ENCODE measurements around the gene PLXDC1. TPM values are rescaled to one million over a fixed set of nuclear protein-coding genes. Genes with fewer than 3 reads are reported as not detected.

PLXDC1 gene
- total RNA-seq, 3 donors from 2014 or later, result 11.8 to 37.7 (median 23.1) TPM

- Histone ChIP-seq H3K36me3 (no peaks in the 10 kb centered on the region), H3K27ac (peak overlapping the region in 1 of 2 donors; percentile 25), H3K4me3 (no peak overlapping the region), H3K9me3 (no peaks in the 10 kb centered on the region), H3K4me1 (no peaks in the 10 kb centered on the region), H3K27me3 (no peaks in the 10 kb centered on the region)
- intact Hi-C loops (cut with DNase I; ENCODE audit: low total_unique reads), result no loop called here
- no peak for TF ChIP-seq CTCF (IDR thresholded peaks at IDR 0.05)
- TF ChIP-seq POLR2AphosphoS5 (IDR thresholded peaks at IDR 0.05), result no peak
- no peak for TF ChIP-seq POLR2A (IDR thresholded peaks at IDR 0.05)
- no peak for DNase-seq (ENCODE audit: low spot score in 2 of 2)
These were observed 52.8 kb downstream of the PLXDC1 start for GRCh38 chr17:39098588-39098987.

GRCh38 chr17:39097537-39097936, 53.9 kb downstream of the PLXDC1 start:
- intact Hi-C loops (cut with DNase I; ENCODE audit: low total_unique reads), result no loop called here
- no peaks in the 10 kb centered on the region for H3K9me3 ChIP-seq
- no peaks in the 10 kb centered on the region for H3K4me1 ChIP-seq
- H3K36me3 ChIP-seq, result no peaks in the 10 kb centered on the region
- H3K27ac ChIP-seq, result peak overlapping the region in 1 of 2 donors; percentile 80
- DNase-seq (ENCODE audit: low spot score in 2 of 2), result no peak
- H3K27me3 ChIP-seq, result no peaks in the 10 kb centered on the region
- no peak for TF ChIP-seq POLR2AphosphoS5 (IDR thresholded peaks at IDR 0.05)
- no peak for TF ChIP-seq POLR2A (IDR thresholded peaks at IDR 0.05)
- no peak for TF ChIP-seq CTCF (IDR thresholded peaks at IDR 0.05)
- H3K4me3 ChIP-seq, result no peak overlapping the region

- Histone ChIP-seq H3K4me1 (no peaks in the 10 kb centered on the region), H3K27ac (peak overlapping the region in 1 of 2 donors; percentile 80), H3K27me3 (no peaks in the 10 kb centered on the region), H3K4me3 (no peak overlapping the region), H3K9me3 (no peaks in the 10 kb centered on the region), H3K36me3 (no peaks in the 10 kb centered on the region)
- no peak for TF ChIP-seq POLR2A (IDR thresholded peaks at IDR 0.05)
- no peak for TF ChIP-seq CTCF (IDR thresholded peaks at IDR 0.05)
- DNase-seq (ENCODE audit: low spot score in 2 of 2), result no peak
- intact Hi-C loops (cut with DNase I; ENCODE audit: low total_unique reads), result no loop called here
These were observed 54.3 kb downstream of the PLXDC1 start for GRCh38 chr17:39097150-39097519.

- H3K27me3 ChIP-seq, result no peaks in the 10 kb centered on the region
- H3K4me1 ChIP-seq, result no peaks in the 10 kb centered on the region
- H3K4me3 ChIP-seq, result no peak overlapping the region
- TF ChIP-seq POLR2A (IDR thresholded peaks at IDR 0.05), result no peak
- TF ChIP-seq POLR2AphosphoS5 (IDR thresholded peaks at IDR 0.05), result no peak
- TF ChIP-seq CTCF (IDR thresholded peaks at IDR 0.05), result no peak
- no peak for DNase-seq (ENCODE audit: low spot score in 2 of 2)
- peak overlapping the region; percentile 17 to 80 for H3K27ac ChIP-seq
- H3K36me3 ChIP-seq, result no peaks in the 10 kb centered on the region
- intact Hi-C loops (cut with DNase I; ENCODE audit: low total_unique reads), result no loop called here
- no peaks in the 10 kb centered on the region for H3K9me3 ChIP-seq
These were observed 54.8 kb downstream of the PLXDC1 start for GRCh38 chr17:39096508-39097149.

- no peaks in the 10 kb centered on the region for H3K4me1 ChIP-seq
- TF ChIP-seq POLR2AphosphoS5 (IDR thresholded peaks at IDR 0.05) (no peak), POLR2A (IDR thresholded peaks at IDR 0.05) (no peak), CTCF (IDR thresholded peaks at IDR 0.05) (no peak)
- no peaks in the 10 kb centered on the region for H3K36me3 ChIP-seq
- intact Hi-C loops (cut with DNase I; ENCODE audit: low total_unique reads), result no loop called here
- H3K27me3 ChIP-seq, result no peaks in the 10 kb centered on the region
- H3K27ac ChIP-seq, result peak overlapping the region in 1 of 2 donors; percentile 80
- H3K4me3 ChIP-seq, result no peak overlapping the region
- no peaks in the 10 kb centered on the region for H3K9me3 ChIP-seq
- DNase-seq (ENCODE audit: low spot score in 2 of 2), result no peak
These were observed 56.1 kb downstream of the PLXDC1 start for GRCh38 chr17:39095309-39095686.
